Liver (tissue), 9 donors: Measurements from ENCODE around the gene LAD1. TPM values are rescaled to one million over a fixed set of nuclear protein-coding genes. Genes with fewer than 3 reads are reported as not detected.

Experiments
- DNase-seq: peaks from one replicate; pipeline ENCODE4 v3.0.0-alpha.2; 2017; ENCODE audit warnings: low spot score
- H3K27ac ChIP-seq, 2 donors: one replicate each; pipeline ENCODE4 v1.7.0; 2013; ENCODE audit warnings: inconsistent platforms in 2 of 2, low read length in 2 of 2, control low read depth in 1 of 2, low read depth in 1 of 2, mild to moderate bottlenecking in 1 of 2
- H3K27me3 ChIP-seq, 4 donors: one replicate each; pipeline versions ENCODE4 v1.6.1 to v1.7.0; 2013; ENCODE audit warnings: low read length in 3 of 4, inconsistent platforms in 1 of 4, mild to moderate bottlenecking in 1 of 4, moderate library complexity in 1 of 4; ENCODE audit not compliant: control insufficient read depth in 4 of 4, insufficient read depth in 4 of 4
- H3K36me3 ChIP-seq, 4 donors: one replicate each; pipeline versions ENCODE4 v1.6.1 to v1.7.0; 2013; ENCODE audit warnings: low read length in 3 of 4, mild to moderate bottlenecking in 3 of 4, low read depth in 1 of 4, moderate library complexity in 1 of 4; ENCODE audit not compliant: control insufficient read depth in 4 of 4, insufficient read depth in 3 of 4
- H3K4me1 ChIP-seq, 4 donors: one replicate each; pipeline versions ENCODE4 v1.6.1 to v1.7.0; 2013; ENCODE audit warnings: low read length in 3 of 4, mild to moderate bottlenecking in 3 of 4, moderate library complexity in 1 of 4; ENCODE audit not compliant: control insufficient read depth in 4 of 4, insufficient read depth in 4 of 4
- H3K4me3 ChIP-seq, 3 donors: one replicate each; pipeline versions ENCODE4 v1.6.1 to v1.7.0; 2013; ENCODE audit warnings: low read length in 3 of 3, control low read depth in 1 of 3, low read depth in 1 of 3, mild to moderate bottlenecking in 1 of 3
- H3K9ac ChIP-seq, 2 donors: one replicate each; pipeline ENCODE4 v1.7.0; 2013; ENCODE audit warnings: low read length in 2 of 2, mild to moderate bottlenecking in 2 of 2, moderate library complexity in 2 of 2, control low read depth in 1 of 2, low read depth in 1 of 2
- H3K9me3 ChIP-seq, 4 donors: one replicate each; pipeline versions ENCODE4 v1.6.1 to v1.7.0; 2013; ENCODE audit warnings: low read length in 3 of 4; ENCODE audit not compliant: control insufficient read depth in 4 of 4
- ATF3 ChIP-seq: IDR thresholded peaks from 2 replicates; pipeline ENCODE4 v1.6.1; 2016; ENCODE audit warnings: antibody characterized with exemption
- CTCF ChIP-seq: fragments of 150-350 bp; IDR thresholded peaks from 2 replicates; pipeline ENCODE4 v1.5.1; 2017; ENCODE audit warnings: improper control_type of control experiment, low read depth, low read length; ENCODE audit not compliant: missing input control
- EGR1 ChIP-seq, 2 donors: IDR thresholded peaks; 2 replicates each; pipeline ENCODE4 v1.6.1; 2016 to 2018; ENCODE audit warnings: antibody characterized with exemption in 2 of 2, low read depth in 2 of 2
- FOXA1 ChIP-seq: IDR thresholded peaks from 2 replicates; pipeline ENCODE4 v1.6.1; 2016; ENCODE audit warnings: antibody characterized with exemption
- FOXA2 ChIP-seq: IDR thresholded peaks from 2 replicates; pipeline ENCODE4 v1.6.1; 2016; ENCODE audit warnings: antibody characterized with exemption
- GABPA ChIP-seq, 2 donors: IDR thresholded peaks in 1 of 2; conservative IDR thresholded peaks in 1 of 2; 2 replicates each; pipeline ENCODE4 v1.6.1; 2016; ENCODE audit warnings: antibody characterized with exemption in 2 of 2, mild to moderate bottlenecking in 1 of 2, moderate library complexity in 1 of 2
- HNF4A ChIP-seq, 2 donors: conservative IDR thresholded peaks; 2 replicates each; pipeline ENCODE4 v1.6.1; 2016; ENCODE audit warnings: antibody characterized with exemption in 2 of 2, mild to moderate bottlenecking in 2 of 2
- HNF4G ChIP-seq: IDR thresholded peaks from 2 replicates; pipeline ENCODE4 v1.6.1; 2016; ENCODE audit warnings: antibody characterized with exemption
- JUND ChIP-seq, 2 donors: IDR thresholded peaks; 2 replicates each; pipeline ENCODE4 v1.6.1; 2016; ENCODE audit warnings: antibody characterized with exemption in 2 of 2
- MAX ChIP-seq: IDR thresholded peaks from 2 replicates; pipeline ENCODE4 v1.6.1; 2016; ENCODE audit warnings: antibody characterized with exemption
- NR2F2 ChIP-seq: IDR thresholded peaks from 2 replicates; pipeline ENCODE4 v1.6.1; 2016; ENCODE audit warnings: antibody characterized with exemption
- RAD21 ChIP-seq, 2 donors: IDR thresholded peaks; 2 replicates each; pipeline ENCODE4 v1.6.1; 2016; ENCODE audit warnings: antibody characterized with exemption in 2 of 2, mild to moderate bottlenecking in 2 of 2
- REST ChIP-seq: IDR thresholded peaks from 2 replicates; pipeline ENCODE4 v1.6.1; 2016; ENCODE audit warnings: antibody characterized with exemption, mild to moderate bottlenecking
- RXRA ChIP-seq, 2 donors: IDR thresholded peaks; 2 replicates each; pipeline ENCODE4 v1.6.1; 2017 to 2018; ENCODE audit warnings: antibody characterized with exemption in 2 of 2, mild to moderate bottlenecking in 1 of 2
- SP1 ChIP-seq: IDR thresholded peaks from 2 replicates; pipeline ENCODE4 v1.6.1; 2018; ENCODE audit warnings: antibody characterized with exemption, mild to moderate bottlenecking
- TAF1 ChIP-seq: conservative IDR thresholded peaks from 2 replicates; pipeline ENCODE4 v1.6.1; 2016; ENCODE audit warnings: antibody characterized with exemption, mild to moderate bottlenecking
- YY1 ChIP-seq: IDR thresholded peaks from 2 replicates; pipeline ENCODE4 v1.6.1; 2016; ENCODE audit warnings: antibody characterized with exemption, mild to moderate bottlenecking
- ZBTB33 ChIP-seq: IDR thresholded peaks from 2 replicates; pipeline ENCODE4 v1.6.1; 2016; ENCODE audit warnings: antibody characterized with exemption
- WGBS: extraction: QIAGEN DNeasy Blood & Tissue Kit; methylation state at CpG from one replicate; pipeline ENCODE4 v1.1.7; 2013; 5-methylcytosine and 5-hydroxymethylcytosine counted together
- polyA plus RNA-seq, 2 donors: library from polyadenylated mRNA; stranded (reverse) in 1 of 2; unstranded in 1 of 2; fragments of 200-250 nt in 1 of 2; fragments of >200 nt in 1 of 2; fragmentation: Nextera tagmentation in 1 of 2; extraction: Ambion mirVana in 1 of 2; gene quantifications; one replicate each; pipeline versions ENCODE4 v1.2.1 to v1.2.3, GENCODE V29; 2013 to 2015
- total RNA-seq, 2 donors: library from RNA; depleted of rRNA; stranded (reverse); fragments of >200 nt; gene quantifications; one replicate each; pipeline ENCODE4 v1.2.3, GENCODE V29; 2014
- donor health status: healthy.
- donor health status: healthy.
- donor health status: healthy.
- donor health status: healthy.
- donor health status: healthy.

LAD1 gene
- total and polyA plus RNA-seq, 4 donors, result 3.4 to 13.7 (median 8.5) TPM

- TF ChIP-seq RAD21 (IDR thresholded peaks at IDR 0.05), result no peak
- DNase-seq, result no peak
These were observed 41.3 kb downstream of the LAD1 start for GRCh38 chr1:201357636-201358348.

GRCh38 chr1:201357211-201357610, 41.9 kb downstream of the LAD1 start:
- Histone ChIP-seq H3K27ac (no peak overlapping the region), H3K4me3 (no peak overlapping the region), H3K4me1 (no peaks in the 10 kb centered on the region), H3K27me3 (peaks cover 0 to 2% (median 0%) of the 10 kb centered on the region in 4 donors), H3K9ac (no peak overlapping the region), H3K36me3 (no peaks in the 10 kb centered on the region), H3K9me3 (no peaks in the 10 kb centered on the region)
- WGBS, result 93% methylated on average over 8 of the region's 8 CpGs
- no peak for TF ChIP-seq NR2F2
- no peak for TF ChIP-seq HNF4A (conservative IDR thresholded peaks at IDR 0.05)
- no peak for TF ChIP-seq ATF3
- TF ChIP-seq EGR1 (IDR thresholded peaks at IDR 0.05; ENCODE audit: low read depth in 2 of 2), result no peak
- TF ChIP-seq RAD21 (IDR thresholded peaks at IDR 0.05), result no peak
- no peak for TF ChIP-seq FOXA1
- no peak for TF ChIP-seq FOXA2
- TF ChIP-seq HNF4G, result no peak
- TF ChIP-seq GABPA (IDR thresholded peaks at IDR 0.05 in 1 of 2, conservative IDR thresholded peaks at IDR 0.05 in 1 of 2), result no peak
- no peak for TF ChIP-seq REST
- no peak for TF ChIP-seq SP1
- TF ChIP-seq YY1, result no peak
- no peak for TF ChIP-seq JUND (IDR thresholded peaks at IDR 0.05)
- TF ChIP-seq MAX, result no peak
- no peak for TF ChIP-seq TAF1
- TF ChIP-seq CTCF, result no peak
- TF ChIP-seq RXRA (IDR thresholded peaks at IDR 0.05), result no peak
- no peak for TF ChIP-seq ZBTB33
- DNase-seq, result no peak

More at GRCh38 chr1:201357636-201358348, 41.3 kb downstream of the LAD1 start:
- Histone ChIP-seq H3K4me3 (no peak overlapping the region), H3K36me3 (no peaks in the 10 kb centered on the region), H3K9me3 (no peaks in the 10 kb centered on the region), H3K27me3 (peaks cover 0 to 2% (median 0%) of the 10 kb centered on the region in 4 donors), H3K27ac (no peak overlapping the region), H3K9ac (no peak overlapping the region), H3K4me1 (no peaks in the 10 kb centered on the region)
- WGBS, result 81% methylated on average over 10 of the region's 10 CpGs
